K562 (cell line): Measurements from ENCODE around the gene PRKAA1. TPM values are rescaled to one million over a fixed set of nuclear protein-coding genes. Genes with fewer than 3 reads are reported as not detected.
A peak's percentile ranks its signal among the peaks of the same experiment; 100 is the strongest.

ENCODE experiments used
- ASH1L ChIP-seq: fragments of 450-650 bp; IDR thresholded peaks from 2 replicates; pipeline ENCODE4 v1.6.1; 2018; ENCODE audit warnings: borderline replicate concordance, mild to moderate bottlenecking, low read depth; ENCODE audit not compliant: partially characterized antibody
- CHD1 ChIP-seq: fragments of 200-600 bp; sonication (generic); IDR thresholded peaks from one replicate; pipeline ENCODE4 v1.6.1; 2012; ENCODE audit warnings: mild to moderate bottlenecking, moderate library complexity, low read length, inconsistent platforms
- ETS1 ChIP-seq: conservative IDR thresholded peaks from 2 replicates; pipeline ENCODE4 v1.6.1; 2011; ENCODE audit warnings: low read depth, mild to moderate bottlenecking, low read length; ENCODE audit not compliant: control insufficient read depth
- FOXK2 ChIP-seq, 2 experiments: fragments of 450-650 bp; IDR thresholded peaks in 1 of 2; conservative IDR thresholded peaks in 1 of 2; 2 replicates each; pipeline ENCODE4 v1.6.1; 2016; ENCODE audit warnings: low read depth in 2 of 2, mild to moderate bottlenecking in 1 of 2
- GATAD2B ChIP-seq: fragments of 450-650 bp; IDR thresholded peaks from 2 replicates; pipeline ENCODE4 v1.6.1; 2017; ENCODE audit warnings: mild to moderate bottlenecking, borderline replicate concordance
- ID3 ChIP-seq, 2 experiments: fragments of 250-450 bp in 1 of 2; fragments of 450-650 bp in 1 of 2; sonication (Bioruptor Pico) in 1 of 2; IDR thresholded peaks; 2 replicates each; pipeline versions ENCODE4 v1.6.1 to v1.8.0; 2016 to 2021; ENCODE audit warnings: mild to moderate bottlenecking in 2 of 2, moderate library complexity in 2 of 2, missing compliant biosample characterization in 1 of 2, missing genetic modification characterization in 1 of 2
- JUND ChIP-seq, 2 experiments: IDR thresholded peaks; 2 replicates in 1 of 2; 3 replicates in 1 of 2; pipeline ENCODE4 v1.6.1; 2011; ENCODE audit warnings: borderline replicate concordance in 2 of 2, low read depth in 2 of 2, low read length in 2 of 2, improper control_type of control experiment in 1 of 2, missing biosample characterization in 1 of 2, missing genetic modification characterization in 1 of 2, missing genetic modification reagents in 1 of 2
- LCOR ChIP-seq: sonication (generic); formaldehyde crosslinking; IDR thresholded peaks from 2 replicates; pipeline ENCODE4 v1.8.0; 2022; ENCODE audit warnings: mild to moderate bottlenecking, missing genetic modification reagents
- MBD1 ChIP-seq: fragments of 250-450 bp; sonication (Bioruptor Pico); IDR thresholded peaks from 2 replicates; pipeline ENCODE4 v1.8.0; 2022; ENCODE audit warnings: inconsistent platforms
- MCM2 ChIP-seq: fragments of 450-650 bp; IDR thresholded peaks from 2 replicates; pipeline ENCODE4 v1.6.1; 2017; ENCODE audit warnings: low read depth, mild to moderate bottlenecking
- MLLT1 ChIP-seq, 2 experiments: fragments of 450-650 bp; IDR thresholded peaks; 2 replicates each; pipeline ENCODE4 v1.6.1; 2016
- MNT ChIP-seq, 2 experiments: fragments of 450-650 bp; conservative IDR thresholded peaks; 2 replicates each; pipeline ENCODE4 v1.6.1; 2017; ENCODE audit warnings: mild to moderate bottlenecking in 2 of 2, moderate library complexity in 2 of 2
- NR2C2 ChIP-seq, 2 experiments: fragments of 200-800 bp in 1 of 2; sonication (Bioruptor generic) in 1 of 2; sonication (generic) in 1 of 2; formaldehyde crosslinking in 1 of 2; IDR thresholded peaks; 2 replicates each; pipeline versions ENCODE4 v1.6.1 to v1.8.0; 2016 to 2022; ENCODE audit warnings: mild to moderate bottlenecking in 1 of 2, missing compliant biosample characterization in 1 of 2, missing genetic modification characterization in 1 of 2, missing genetic modification reagents in 1 of 2
- RHOXF2B ChIP-seq: fragments of 250-450 bp; sonication (Bioruptor Pico); conservative IDR thresholded peaks from 2 replicates; pipeline ENCODE4 v1.5.1; 2021
- RNF219 ChIP-seq: fragments of 250-450 bp; sonication (Bioruptor Pico); IDR thresholded peaks from 2 replicates; pipeline ENCODE4 v1.5.0; 2022; ENCODE audit warnings: mild to moderate bottlenecking
- ZKSCAN3 ChIP-seq: fragments of 250-450 bp; sonication (Bioruptor Pico); IDR thresholded peaks from 2 replicates; pipeline ENCODE4 v1.4.0; 2020
- ZNF253 ChIP-seq: fragments of 250-450 bp; sonication (Bioruptor Pico); conservative IDR thresholded peaks from 2 replicates; pipeline ENCODE4 v1.6.1; 2021; ENCODE audit warnings: mild to moderate bottlenecking
- ZNF668 ChIP-seq: fragments of 250-450 bp; sonication (Bioruptor Pico); IDR thresholded peaks from 2 replicates; pipeline ENCODE4 v1.8.0; 2022; ENCODE audit warnings: mild to moderate bottlenecking, inconsistent platforms
- polyA plus RNA-seq, 8 experiments: library from polyadenylated mRNA; depleted of rRNA in 4 of 8; stranded (reverse) in 5 of 8; unstranded in 3 of 8; fragments of >200 nt; fragmentation: Nextera tagmentation in 2 of 8; fragmentation: Illumina TruSeq in 1 of 8; extraction: Ambion mirVana in 2 of 8; extraction: Trizol in 1 of 8; gene quantifications; 2 replicates each; pipeline versions ENCODE4 v1.2.1 to v1.2.3, GENCODE V29; 2011 to 2014; ENCODE audit warnings: inconsistent platforms in 1 of 8, missing spikeins in 1 of 8
- total RNA-seq, 7 experiments: library from RNA; depleted of rRNA in 6 of 7; stranded (reverse); fragments of >200 nt in 6 of 7; fragmentation: Illumina TruSeq in 2 of 7; extraction: Trizol in 2 of 7; gene quantifications; 2 replicates each; pipeline versions ENCODE4 v1.2.1 to v1.2.3, GENCODE V29; 2011 to 2021; ENCODE audit warnings: low replicate concordance in 1 of 7

PRKAA1 gene
- total and polyA plus RNA-seq, 9 of the 15 experiments (the other 6 are each of a cell fraction or from before 2014, with no cell fraction given), result 24.5 to 84.0 (median 51.4) TPM

- TF ChIP-seq MCM2 (no peak), ID3 (CRISPR knock-in tag; IDR thresholded peaks at IDR 0.05) (no peak), ID3 (tag; IDR thresholded peaks at IDR 0.05) (no peak), JUND (IDR thresholded peaks at IDR 0.05; ENCODE audit: borderline replicate concordance, low read depth, low read length) (peak; percentile 19), JUND (tag; IDR thresholded peaks at IDR 0.05; ENCODE audit: borderline replicate concordance, low read depth, low read length) (no peak), MNT (conservative IDR thresholded peaks at IDR 0.05) (peak; percentile 6 to 34; a peak in 1 of 4 replicates), GATAD2B (no peak), ASH1L (no peak), FOXK2 (conservative IDR thresholded peaks at IDR 0.05 in 1 of 2, IDR thresholded peaks at IDR 0.05 in 1 of 2; ENCODE audit: low read depth in 2 of 2) (peak in 1 of 2 experiments; percentile 60; a peak in 1 of 4 replicates), ZNF668 (CRISPR knock-in tag) (no peak), ETS1 (no peak), CHD1 (peak; percentile 7), RNF219 (CRISPR knock-in tag) (no peak), ZNF253 (CRISPR knock-in tag) (no peak), LCOR (CRISPR knock-in tag) (no peak), MBD1 (no peak), ZKSCAN3 (no peak), RHOXF2B (CRISPR knock-in tag) (no peak), MLLT1 (IDR thresholded peaks at IDR 0.05) (peak in 1 of 2 experiments; percentile 1; a peak in 2 of 4 replicates), NR2C2 (CRISPR knock-in tag; IDR thresholded peaks at IDR 0.05) (no peak), NR2C2 (tag; IDR thresholded peaks at IDR 0.05) (no peak)
Observed at GRCh38 chr5:40798801-40799210, 632 bp upstream of the PRKAA1 start (continued).
